ENCODE measurements around the gene ANKRD23.
"Not testable (repeated sequence)": the region's sequence is repeated elsewhere in the genome, so short reads cannot be mapped to it uniquely, and the experiment has no call there.

Gene ANKRD23

GRCh38 chr2:96843538-96844268, at the start of gene ANKRD23:
Gene ANKRD23 (minus strand): TSS chr2:96844021. CDS start chr2:96843992, 29 bp downstream.
- DNase-seq, result no peak

GRCh38 chr2:96891591-96892333, 47.9 kb upstream of the ANKRD23 start:
- no peak for DNase-seq

DNA sequence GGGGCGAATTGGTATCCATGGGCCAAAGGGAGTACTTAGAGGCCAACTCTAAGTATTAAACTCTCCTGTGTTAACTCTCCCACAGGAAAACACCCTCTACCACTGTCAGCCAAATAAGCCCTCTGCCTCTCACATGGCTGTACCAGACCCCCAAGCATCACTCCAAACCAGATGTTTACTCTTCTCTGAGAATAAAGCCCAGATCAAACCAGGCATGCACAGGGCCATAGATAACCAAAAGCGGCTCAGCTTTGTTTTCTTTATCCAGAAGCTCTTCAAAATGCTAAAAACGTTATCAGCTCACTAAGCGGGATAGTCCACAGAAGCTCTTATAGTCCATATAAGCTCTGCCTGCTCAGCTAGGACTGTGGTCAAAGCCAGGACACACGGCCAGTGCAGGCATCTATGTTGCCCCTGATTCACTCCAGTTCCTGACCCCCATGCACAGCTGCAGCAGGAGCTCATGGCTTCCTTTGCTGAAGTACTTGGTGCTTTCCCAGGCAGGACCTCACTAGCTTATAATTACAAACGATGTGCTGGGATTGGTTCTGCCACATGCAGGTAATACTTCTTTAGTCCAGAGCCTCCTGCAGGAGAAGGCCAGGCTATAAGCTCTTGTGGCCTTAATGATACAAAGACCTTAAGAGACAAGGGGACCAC, 47.0 kb upstream of the ANKRD23 start:
- DNase-seq, result no peak

DNA sequence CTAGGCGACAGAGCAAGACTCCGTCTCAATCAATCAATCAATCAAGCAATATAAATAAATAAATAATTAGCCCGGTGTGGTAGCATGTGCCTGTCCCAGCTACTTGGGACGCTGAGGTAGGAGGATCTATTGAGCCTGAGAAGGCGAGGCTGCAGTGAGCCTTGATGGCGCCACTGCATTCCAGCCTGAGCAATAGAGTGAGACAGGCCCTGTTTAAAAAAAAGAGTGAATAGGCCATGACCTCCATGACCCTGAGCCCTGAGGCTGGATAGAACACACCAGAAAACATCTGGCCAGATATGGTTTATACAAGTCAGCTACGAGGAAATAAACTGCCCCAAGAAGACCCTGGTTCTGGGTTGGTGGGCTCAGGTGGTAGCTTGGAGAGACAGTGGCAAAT, 46.4 kb upstream of the ANKRD23 start:
- no peak for DNase-seq

- not testable (repeated sequence) for DNase-seq
These were observed 45.7 kb upstream of the ANKRD23 start for GRCh38 chr2:96889502-96889901.

- no peak for DNase-seq
These were observed 44.5 kb upstream of the ANKRD23 start for GRCh38 chr2:96888072-96889011.

DNA sequence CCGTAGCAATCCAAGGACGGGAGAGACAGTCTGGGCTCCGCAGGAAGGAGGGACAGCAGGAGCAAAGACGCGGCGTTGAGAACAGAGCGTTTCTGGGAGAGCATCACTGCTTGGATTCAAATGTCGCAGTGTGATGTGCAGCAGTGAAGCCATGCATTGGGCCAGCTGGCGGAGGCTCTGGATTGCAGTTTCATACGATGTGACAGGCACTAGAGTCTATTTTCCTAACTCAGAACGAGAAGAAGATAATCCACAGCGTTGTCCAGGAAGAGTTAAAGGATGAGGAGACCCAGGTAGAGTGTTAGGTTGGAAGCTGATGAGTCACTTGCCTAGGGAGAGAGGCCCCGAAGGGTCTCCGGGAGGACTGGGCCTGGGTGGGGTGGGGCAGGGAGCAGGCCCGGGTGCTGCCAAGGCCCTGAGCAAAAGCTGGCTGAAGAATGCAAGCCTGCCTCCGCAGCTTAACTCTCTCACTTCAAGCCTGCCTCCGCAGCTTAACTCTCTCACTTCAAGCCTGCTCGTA, 43.7 kb upstream of the ANKRD23 start:
- no peak for DNase-seq

GRCh38 chr2:96885432-96886347, 41.9 kb upstream of the ANKRD23 start:
- no peak for DNase-seq

- no peak for DNase-seq
These were observed 40.7 kb upstream of the ANKRD23 start for GRCh38 chr2:96884299-96885094.

- no peak for DNase-seq
These were observed 39.5 kb upstream of the ANKRD23 start for GRCh38 chr2:96883306-96883705.

GRCh38 chr2:96882906-96883305, 39.1 kb upstream of the ANKRD23 start:
- no peak for DNase-seq

DNA sequence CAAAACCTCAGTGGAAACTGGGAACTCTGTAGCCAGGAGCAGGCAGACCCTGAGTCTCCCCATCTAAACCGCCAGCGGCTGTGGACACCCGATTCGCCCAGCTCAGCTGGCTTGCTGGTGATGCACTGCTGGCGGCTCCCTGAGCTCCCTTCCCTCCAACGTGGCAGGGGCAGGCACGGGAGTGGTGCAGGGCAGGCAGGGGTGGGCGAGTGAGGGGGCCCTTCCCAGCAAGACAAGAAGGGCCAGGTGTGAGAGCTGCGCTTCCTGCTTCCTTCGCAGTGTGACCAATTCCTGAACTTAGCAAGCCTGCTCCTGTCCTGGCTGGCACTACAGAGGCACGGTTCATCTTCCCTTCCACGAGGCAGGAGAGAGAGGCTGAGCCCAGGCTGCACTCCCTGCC, 38.4 kb upstream of the ANKRD23 start:
- peak; percentile 58 for DNase-seq

DNA sequence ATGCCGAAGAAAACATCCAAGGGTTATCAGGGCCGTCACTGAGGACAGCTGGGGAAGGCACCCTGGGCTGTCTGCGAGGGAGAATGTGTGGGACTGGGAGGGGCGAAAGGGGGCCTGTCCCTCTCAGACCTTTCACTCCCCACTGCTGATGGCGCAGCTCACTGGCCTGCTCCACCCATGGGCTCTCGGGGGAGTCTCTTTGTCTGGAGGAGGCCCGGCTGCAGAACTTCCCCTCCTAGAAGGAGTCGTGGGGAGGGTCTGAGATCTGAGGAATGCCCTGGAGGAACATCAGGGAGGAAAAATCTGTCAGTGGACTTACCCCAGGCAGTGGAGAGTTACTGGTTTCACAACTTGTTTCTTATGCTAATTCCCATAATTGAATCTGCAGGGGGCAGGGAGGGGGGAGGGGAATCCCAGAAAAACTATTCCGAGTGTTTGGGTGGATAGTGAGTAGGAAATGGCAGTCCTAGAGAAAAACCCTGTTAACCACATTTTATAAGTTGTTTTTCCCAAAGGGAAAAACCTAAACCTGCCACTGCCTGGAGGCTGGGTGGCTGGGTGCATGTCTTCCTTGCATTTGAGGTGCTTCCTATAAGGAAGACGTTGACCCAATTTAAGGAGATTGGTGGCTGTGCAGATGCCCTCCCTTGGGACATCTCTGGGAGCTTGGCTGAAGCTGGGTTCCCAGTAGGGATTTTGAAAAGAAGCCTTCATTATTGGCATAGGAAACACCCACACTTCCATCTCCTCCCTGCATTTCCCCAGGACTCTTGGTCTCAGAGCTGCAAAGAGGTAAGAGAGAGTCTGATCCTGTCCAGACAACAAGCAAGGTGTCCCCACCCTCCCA, 37.8 kb upstream of the ANKRD23 start:
- peak; percentile 58 for DNase-seq

DNA sequence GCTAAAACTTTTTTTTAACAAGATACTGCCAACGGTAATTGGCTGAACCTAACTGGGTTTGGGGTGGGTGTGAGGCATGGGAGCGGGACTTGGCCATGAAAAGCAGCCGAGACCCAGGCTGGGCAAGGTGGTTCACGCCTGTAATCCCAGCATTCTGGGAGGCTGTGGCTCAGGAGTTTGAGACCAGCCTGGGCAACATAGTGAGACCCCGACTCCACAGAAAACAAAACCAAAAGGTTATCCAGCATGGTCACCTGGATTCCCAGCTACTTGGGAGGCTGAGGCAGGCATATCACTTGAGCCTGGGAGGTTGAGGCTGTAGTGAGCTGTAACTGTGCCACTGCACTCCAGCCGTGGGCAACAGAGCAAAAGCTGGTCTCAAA, 37.1 kb upstream of the ANKRD23 start:
- DNase-seq, result no peak

- DNase-seq, result no peak
These were observed 35.8 kb upstream of the ANKRD23 start for GRCh38 chr2:96879545-96880040.

- no peak for DNase-seq
These were observed 35.1 kb upstream of the ANKRD23 start for GRCh38 chr2:96878796-96879544.

GRCh38 chr2:96878171-96878570, 34.4 kb upstream of the ANKRD23 start:
- DNase-seq, result no peak

DNA sequence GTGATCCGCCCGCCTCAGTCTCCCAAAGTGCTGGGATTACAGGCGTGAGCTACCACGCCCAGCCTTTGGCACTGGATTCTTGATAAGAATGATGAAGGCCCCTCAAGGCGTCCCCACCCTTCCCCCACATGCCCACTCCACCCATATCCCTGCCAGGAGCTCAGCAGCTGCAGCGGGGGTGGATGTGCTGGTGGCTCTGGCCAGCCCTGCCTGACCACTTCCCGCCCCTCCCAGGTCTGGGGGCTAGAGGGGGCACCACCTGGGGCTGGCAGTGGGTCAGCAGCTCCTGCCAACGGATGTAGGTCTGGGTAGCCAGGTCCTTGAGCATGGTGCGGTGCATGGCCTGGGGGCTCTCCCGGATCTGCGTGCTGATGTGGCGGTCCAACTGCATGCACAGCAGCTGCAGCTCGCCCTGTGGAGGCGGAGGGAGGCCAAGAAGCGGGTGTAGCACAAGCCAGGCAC, 33.8 kb upstream of the ANKRD23 start:
- no peak for DNase-seq

Data from retina (tissue), 1 donor.